ENCODE results near the gene GSE1.

The GSE1 gene

DNA sequence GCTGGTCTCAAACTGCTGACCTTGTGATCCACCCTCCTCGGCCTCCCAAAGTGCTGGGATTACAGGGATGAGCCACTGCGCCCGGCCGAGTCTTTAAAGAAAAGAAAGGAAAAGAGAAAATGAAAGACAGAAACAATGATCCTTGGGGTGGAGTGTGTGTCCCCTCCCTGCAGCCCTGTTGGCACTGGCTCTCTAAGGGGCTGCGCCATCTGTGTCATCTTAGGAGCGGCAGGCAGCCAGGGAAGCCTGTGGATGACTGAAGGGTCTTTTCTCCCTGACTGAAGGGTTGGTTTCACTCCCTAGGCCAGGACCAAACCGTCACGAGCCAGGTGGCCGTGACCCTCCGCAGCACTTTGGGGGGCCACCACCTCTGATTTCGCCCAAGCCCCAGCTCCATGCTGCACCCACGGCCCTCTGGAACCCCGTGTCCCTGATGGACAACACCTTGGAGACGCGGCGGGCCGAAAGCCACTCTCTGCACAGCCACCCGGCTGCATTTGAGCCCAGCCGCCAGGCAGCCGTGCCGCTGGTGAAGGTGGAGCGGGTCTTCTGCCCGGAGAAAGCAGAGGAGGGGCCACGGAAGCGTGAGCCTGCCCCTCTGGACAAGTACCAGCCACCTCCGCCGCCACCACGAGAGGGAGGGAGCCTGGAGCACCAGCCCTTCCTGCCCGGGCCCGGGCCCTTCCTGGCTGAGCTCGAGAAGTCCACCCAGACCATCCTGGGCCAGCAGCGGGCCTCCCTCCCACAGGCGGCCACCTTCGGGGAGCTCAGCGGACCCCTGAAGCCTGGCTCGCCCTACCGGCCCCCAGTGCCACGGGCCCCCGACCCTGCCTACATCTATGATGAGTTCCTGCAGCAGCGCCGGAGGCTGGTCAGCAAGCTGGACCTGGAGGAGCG, 48.0 kb downstream of the GSE1 start:
- Histone ChIP-seq H3K23ac (ENCODE audit: low read length in 2 of 2) (no peak overlapping the region), H3K4me3 (ENCODE audit: insufficient read depth in 1 of 2, low read depth in 1 of 2, low read length in 2 of 2) (no peak overlapping the region), H2BK15ac (ENCODE audit: low read depth, poor library complexity, severe bottlenecking) (no peak overlapping the region), H3K14ac (ENCODE audit: low read length in 2 of 2) (no peak overlapping the region), H2BK5ac (ENCODE audit: low read depth, low read length, poor library complexity, severe bottlenecking) (no peak overlapping the region), H3K4me2 (ENCODE audit: low read length, poor library complexity, severe bottlenecking) (no peak overlapping the region), H3K4ac (ENCODE audit: low read depth in 1 of 2, low read length in 2 of 2) (no peak overlapping the region), H2AK5ac (ENCODE audit: low read length, severe bottlenecking) (no peak overlapping the region), H4K8ac (ENCODE audit: low read length) (no peak overlapping the region), H3K18ac (ENCODE audit: low read depth in 1 of 2, low read length in 2 of 2) (no peak overlapping the region), H3K36me3 (ENCODE audit: control insufficient read depth in 1 of 2, insufficient read depth in 2 of 2, low read depth in 1 of 2, low read length in 2 of 2) (peaks cover 87 to 92% of the 10 kb centered on the region in 2 experiments), H3K9ac (ENCODE audit: low read length) (no peak overlapping the region), H3K4me1 (ENCODE audit: control insufficient read depth, insufficient read depth, low read depth, low read length) (no peaks in the 10 kb centered on the region), H3K9me3 (ENCODE audit: control insufficient read depth, low read length) (no peaks in the 10 kb centered on the region), H3K27me3 (ENCODE audit: control insufficient read depth in 1 of 2, insufficient read depth in 1 of 2, low read length in 2 of 2) (no peaks in the 10 kb centered on the region), H3K27ac (ENCODE audit: low read length, poor library complexity, severe bottlenecking) (no peak overlapping the region), H3K79me1 (replicated peaks; ENCODE audit: low read length, poor library complexity, severe bottlenecking) (peaks cover 16% of the 10 kb centered on the region), H4K91ac (ENCODE audit: low read length) (no peak overlapping the region), H2BK120ac (ENCODE audit: low read depth, low read length) (no peak overlapping the region), H2AFZ (ENCODE audit: low read depth, low read length) (no peak overlapping the region), H2BK12ac (ENCODE audit: low read length in 2 of 2) (no peak overlapping the region)
- 98% methylated on average over 41 of the region's 42 CpGs for WGBS
- DNase-seq = no peak

- H3K4me2 ChIP-seq (ENCODE audit: low read length, poor library complexity, severe bottlenecking) = no peak overlapping the region
- no peak overlapping the region for H3K9ac ChIP-seq (ENCODE audit: low read length)
- H2BK5ac ChIP-seq (ENCODE audit: low read depth, low read length, poor library complexity, severe bottlenecking) = no peak overlapping the region
- H3K27me3 ChIP-seq (ENCODE audit: control insufficient read depth in 1 of 2, insufficient read depth in 1 of 2, low read length in 2 of 2) = no peaks in the 10 kb centered on the region
- 95% methylated on average over 26 of the region's 26 CpGs for WGBS
- H3K9me3 ChIP-seq (ENCODE audit: control insufficient read depth, low read length) = no peaks in the 10 kb centered on the region
- H3K4me1 ChIP-seq (ENCODE audit: control insufficient read depth, insufficient read depth, low read depth, low read length) = no peaks in the 10 kb centered on the region
- no peak overlapping the region for H3K18ac ChIP-seq (ENCODE audit: low read depth in 1 of 2, low read length in 2 of 2)
- no peak overlapping the region for H3K4me3 ChIP-seq (ENCODE audit: insufficient read depth in 1 of 2, low read depth in 1 of 2, low read length in 2 of 2)
- DNase-seq = no peak
- H3K4ac ChIP-seq (ENCODE audit: low read depth in 1 of 2, low read length in 2 of 2) = no peak overlapping the region
- no peak overlapping the region for H2BK15ac ChIP-seq (ENCODE audit: low read depth, poor library complexity, severe bottlenecking)
- H3K14ac ChIP-seq (ENCODE audit: low read length in 2 of 2) = no peak overlapping the region
- H4K91ac ChIP-seq (ENCODE audit: low read length) = no peak overlapping the region
- H3K36me3 ChIP-seq (ENCODE audit: control insufficient read depth in 1 of 2, insufficient read depth in 2 of 2, low read depth in 1 of 2, low read length in 2 of 2) = peaks cover 87 to 89% of the 10 kb centered on the region in 2 experiments
- peaks cover 11% of the 10 kb centered on the region for H3K79me1 ChIP-seq (replicated peaks; ENCODE audit: low read length, poor library complexity, severe bottlenecking)
- no peak overlapping the region for H2AFZ ChIP-seq (ENCODE audit: low read depth, low read length)
- H3K27ac ChIP-seq (ENCODE audit: low read length, poor library complexity, severe bottlenecking) = no peak overlapping the region
- no peak overlapping the region for H3K23ac ChIP-seq (ENCODE audit: low read length in 2 of 2)
- no peak overlapping the region for H4K8ac ChIP-seq (ENCODE audit: low read length)
- no peak overlapping the region for H2BK12ac ChIP-seq (ENCODE audit: low read length in 2 of 2)
- H2BK120ac ChIP-seq (ENCODE audit: low read depth, low read length) = no peak overlapping the region
- no peak overlapping the region for H2AK5ac ChIP-seq (ENCODE audit: low read length, severe bottlenecking)
These were observed 48.8 kb downstream of the GSE1 start for GRCh38 chr16:85661740-85662481.

DNA sequence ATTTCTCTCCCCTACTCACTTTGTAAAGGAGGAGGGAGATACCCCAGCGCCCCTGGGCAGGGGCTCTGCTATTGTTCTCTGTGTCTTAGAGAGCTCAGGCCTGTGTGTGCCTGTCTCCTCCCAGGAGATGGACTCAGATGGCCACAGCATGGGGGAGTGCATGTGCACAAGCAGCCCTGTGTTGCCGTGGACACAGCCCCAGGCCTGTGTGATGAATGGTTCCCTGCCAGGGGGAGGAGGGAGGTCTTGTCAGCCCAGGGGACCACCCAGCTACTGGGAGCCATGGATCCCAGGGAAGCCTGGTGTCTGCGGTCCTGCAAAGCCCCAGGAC, 49.3 kb downstream of the GSE1 start:
- peaks cover 7% of the 10 kb centered on the region for H3K79me1 ChIP-seq (replicated peaks; ENCODE audit: low read length, poor library complexity, severe bottlenecking)
- no peak for DNase-seq
- H3K4me2 ChIP-seq (ENCODE audit: low read length, poor library complexity, severe bottlenecking) = no peak overlapping the region
- WGBS = 82% methylated on average over 3 of the region's 3 CpGs
- H2AFZ ChIP-seq (ENCODE audit: low read depth, low read length) = no peak overlapping the region
- no peaks in the 10 kb centered on the region for H3K4me1 ChIP-seq (ENCODE audit: control insufficient read depth, insufficient read depth, low read depth, low read length)
- H3K9ac ChIP-seq (ENCODE audit: low read length) = no peak overlapping the region
- H2BK15ac ChIP-seq (ENCODE audit: low read depth, poor library complexity, severe bottlenecking) = no peak overlapping the region
- no peak overlapping the region for H3K18ac ChIP-seq (ENCODE audit: low read depth in 1 of 2, low read length in 2 of 2)
- no peaks in the 10 kb centered on the region for H3K9me3 ChIP-seq (ENCODE audit: control insufficient read depth, low read length)
- peak overlapping the region; percentile 25 for H4K91ac ChIP-seq (ENCODE audit: low read length)
- H2AK5ac ChIP-seq (ENCODE audit: low read length, severe bottlenecking) = no peak overlapping the region
- no peaks in the 10 kb centered on the region for H3K27me3 ChIP-seq (ENCODE audit: control insufficient read depth in 1 of 2, insufficient read depth in 1 of 2, low read length in 2 of 2)
- no peak overlapping the region for H2BK120ac ChIP-seq (ENCODE audit: low read depth, low read length)
- no peak overlapping the region for H3K23ac ChIP-seq (ENCODE audit: low read length in 2 of 2)
- H3K36me3 ChIP-seq (ENCODE audit: control insufficient read depth in 1 of 2, insufficient read depth in 2 of 2, low read depth in 1 of 2, low read length in 2 of 2) = peaks cover 87 to 89% of the 10 kb centered on the region in 2 experiments
- no peak overlapping the region for H3K4ac ChIP-seq (ENCODE audit: low read depth in 1 of 2, low read length in 2 of 2)
- H3K27ac ChIP-seq (ENCODE audit: low read length, poor library complexity, severe bottlenecking) = no peak overlapping the region
- no peak overlapping the region for H3K4me3 ChIP-seq (ENCODE audit: insufficient read depth in 1 of 2, low read depth in 1 of 2, low read length in 2 of 2)
- H3K14ac ChIP-seq (ENCODE audit: low read length in 2 of 2) = no peak overlapping the region
- H2BK12ac ChIP-seq (ENCODE audit: low read length in 2 of 2) = no peak overlapping the region
- H2BK5ac ChIP-seq (ENCODE audit: low read depth, low read length, poor library complexity, severe bottlenecking) = no peak overlapping the region
- H4K8ac ChIP-seq (ENCODE audit: low read length) = no peak overlapping the region

Data from mesenchymal stem cell (in vitro differentiated cells and primary cell).